GM19452 (cell line): ENCODE measurements around the gene MTMR1.

ENCODE experiments used
- ATAC-seq: cut with Tn5 transposase; IDR thresholded peaks from one replicate; pipeline ENCODE4 v1.9.1; 2021; ENCODE audit not compliant: unreplicated experiment

The MTMR1 gene

GRCh38 chrX:150696331-150696730 is 3.1 kb downstream of the MTMR1 start:
- no peak for ATAC-seq

GRCh38 chrX:150696866-150697265 is 3.7 kb downstream of the MTMR1 start:
- no peak for ATAC-seq

- no peak for ATAC-seq
Measured at GRCh38 chrX:150697641-150698040, 4.4 kb downstream of the MTMR1 start.

- ATAC-seq, result no peak
Measured at GRCh38 chrX:150698981-150699380, 5.8 kb downstream of the MTMR1 start.

- no peak for ATAC-seq
Measured at GRCh38 chrX:150700107-150700506, 6.9 kb downstream of the MTMR1 start.

GRCh38 chrX:150701377-150701776 is 8.2 kb downstream of the MTMR1 start:
- no peak for ATAC-seq

GRCh38 chrX:150702966-150703694 is 9.9 kb downstream of the MTMR1 start:
- ATAC-seq, result no peak

- ATAC-seq, result no peak
Measured at GRCh38 chrX:150703695-150703974, 10.4 kb downstream of the MTMR1 start.

GRCh38 chrX:150704030-150704613 is 10.9 kb downstream of the MTMR1 start:
- ATAC-seq, result no peak

GRCh38 chrX:150712619-150713018 is 19.4 kb downstream of the MTMR1 start:
- ATAC-seq, result no peak

- ATAC-seq, result no peak
Measured at GRCh38 chrX:150715184-150715583, 22.0 kb downstream of the MTMR1 start.

- no peak for ATAC-seq
Measured at GRCh38 chrX:150719621-150720020, 26.4 kb downstream of the MTMR1 start.

GRCh38 chrX:150729956-150730355 is 36.8 kb downstream of the MTMR1 start:
- ATAC-seq, result no peak

- no peak for ATAC-seq
Measured at GRCh38 chrX:150730719-150731118, 37.5 kb downstream of the MTMR1 start.

- ATAC-seq, result no peak
Measured at GRCh38 chrX:150731795-150732194, 38.6 kb downstream of the MTMR1 start.

GRCh38 chrX:150736475-150736874 is 43.3 kb downstream of the MTMR1 start:
- no peak for ATAC-seq

GRCh38 chrX:150752124-150752523 is 58.9 kb downstream of the MTMR1 start:
- ATAC-seq, result no peak

GRCh38 chrX:150753357-150753756 is 60.2 kb downstream of the MTMR1 start:
- no peak for ATAC-seq

- ATAC-seq, result no peak
Measured at GRCh38 chrX:150753968-150754367, 60.8 kb downstream of the MTMR1 start.

- ATAC-seq, result no peak
Measured at GRCh38 chrX:150757371-150757770, 64.2 kb downstream of the MTMR1 start.

GRCh38 chrX:150759568-150760416 is 66.6 kb downstream of the MTMR1 start:
- ATAC-seq, result no peak

GRCh38 chrX:150761176-150761818 is 68.1 kb downstream of the MTMR1 start:
- no peak for ATAC-seq
